Panc1 (cell line): Measurements from ENCODE around the gene PLXNB1. TPM values are rescaled to one million over a fixed set of nuclear protein-coding genes. Genes with fewer than 3 reads are reported as not detected.
A peak's percentile ranks its signal among the peaks of the same experiment; 100 is the strongest.

Experiments used
- ATAC-seq: fragments of 200-7000 bp; cut with Tn5 transposase; 2 replicates; pipeline ENCODE4 v1.9.1; 2020; ENCODE audit warnings: mild to moderate bottlenecking, moderate library complexity
- BruUV-seq: library from RNA; stranded (reverse); fragments of 400-500 nt; replicated peaks from 2 replicates; lab custom pipeline; 2021; lab: Mats Ljungman, UMichigan
- CTCF ChIA-PET: fragments of 300-600 bp; sonication (Branson Sonifier 250); formaldehyde crosslinking; loops from one replicate; lab custom pipeline; 2022; ENCODE audit warnings: antibody characterized with exemption; lab: Charles Lee
- POLR2A ChIA-PET: fragments of 300-600 bp; sonication (Branson Sonifier 250); formaldehyde crosslinking; loops from one replicate; lab custom pipeline; 2022; ENCODE audit warnings: antibody characterized with exemption; lab: Charles Lee
- DNase-seq: peaks from one replicate; pipeline ENCODE4 v3.0.0-alpha.2; 2010; ENCODE audit warnings: low read depth, low spot score
- H3K27ac ChIP-seq: 2 replicates; pipeline ENCODE4 v1.5.1; 2011; ENCODE audit warnings: mild to moderate bottlenecking, low read length, inconsistent platforms
- H3K27me3 ChIP-seq: fragments of 200-500 bp; sonication (Bioruptor generic); 2 replicates; pipeline ENCODE4 v1.6.0; 2014; ENCODE audit warnings: low read length, inconsistent platforms; ENCODE audit not compliant: control insufficient read depth, insufficient read depth
- H3K36me3 ChIP-seq: fragments of 200-500 bp; sonication (Bioruptor generic); 2 replicates; pipeline ENCODE4 v1.5.1; 2014; ENCODE audit warnings: inconsistent platforms, mild to moderate bottlenecking, low read length, moderate library complexity; ENCODE audit not compliant: control insufficient read depth, insufficient read depth
- H3K4me1 ChIP-seq: 2 replicates; pipeline ENCODE4 v1.5.1; 2011; ENCODE audit warnings: inconsistent platforms, mild to moderate bottlenecking, low read length, moderate library complexity; ENCODE audit not compliant: control insufficient read depth, insufficient read depth
- H3K4me3 ChIP-seq, 2 experiments: 2 replicates each; pipeline ENCODE4 v1.5.1; 2011 to 2012; ENCODE audit warnings: low read depth in 2 of 2, low read length in 2 of 2, mild to moderate bottlenecking in 2 of 2, inconsistent platforms in 1 of 2, moderate library complexity in 1 of 2
- H3K9me3 ChIP-seq: fragments of 200-500 bp; sonication (Bioruptor generic); 2 replicates; pipeline ENCODE4 v1.5.1; 2014; ENCODE audit warnings: low read depth, mild to moderate bottlenecking, inconsistent platforms, low read length, moderate library complexity; ENCODE audit not compliant: control insufficient read depth, insufficient read depth
- CTCF ChIP-seq: fragments of 450-650 bp; IDR thresholded peaks from 2 replicates; pipeline ENCODE4 v1.5.1; 2017; ENCODE audit warnings: mild to moderate bottlenecking
- POLR2AphosphoS5 ChIP-seq: IDR thresholded peaks from 2 replicates; pipeline ENCODE4 v1.6.1; 2012; ENCODE audit warnings: mild to moderate bottlenecking, low read depth, low read length, moderate library complexity
- REST ChIP-seq, 2 experiments: IDR thresholded peaks; 2 replicates each; pipeline ENCODE4 v1.6.1; 2011 to 2012; ENCODE audit warnings: low read depth in 2 of 2, control low read depth in 1 of 2, low read length in 1 of 2, mild to moderate bottlenecking in 1 of 2, moderate library complexity in 1 of 2; ENCODE audit not compliant: insufficient read depth in 1 of 2
- SIN3A ChIP-seq: IDR thresholded peaks from 2 replicates; pipeline ENCODE4 v1.6.1; 2012; ENCODE audit warnings: low read depth, mild to moderate bottlenecking, low read length, moderate library complexity, borderline replicate concordance; ENCODE audit not compliant: insufficient read depth
- TCF7L2 ChIP-seq: IDR thresholded peaks from 2 replicates; pipeline ENCODE4 v1.6.1; 2011; ENCODE audit warnings: mild to moderate bottlenecking, low read depth, low read length, inconsistent platforms
- in situ Hi-C: cut with HindIII; loops from 2 replicates; pipeline ENCODE4 v1.10.0; 2016; ENCODE audit warnings: low sequenced_read_pairs, low pct_unique_long_range_greater_than_20kb
- intact Hi-C: fragments of 100-400 bp; cut with micrococcal nuclease; formaldehyde crosslinking; loops from one replicate; pipeline ENCODE4 v1.10.0; 2022; ENCODE audit not compliant: unreplicated experiment
- total RNA-seq: library from RNA; stranded (reverse); gene quantifications from one replicate; pipeline ENCODE4 v1.2.1, GENCODE V29; 2021; ENCODE audit not compliant: unreplicated experiment

Gene PLXNB1
- total RNA-seq, 1 experiment from 2014 or later, result 22.8 TPM

GRCh38 chr3:48433472-48434118 lies 3.7 kb upstream of the PLXNB1 start:
- CTCF ChIA-PET, result interaction anchor here (0.5 to 1.0 kb wide), 2 partner anchors 33 to 62 kb away, joined by 3 to 8 read pairs; no protein-coding TSS in a partner anchor
- H3K4me3 ChIP-seq, result no peak overlapping the region
- intact Hi-C loops, result loop anchor here (5.0 kb wide), 1 partner anchor 151 kb away; no protein-coding TSS in a partner anchor
- H3K36me3 ChIP-seq, result no peaks in the 10 kb centered on the region
- no peaks in the 10 kb centered on the region for H3K9me3 ChIP-seq
- in situ Hi-C loops, result no loop called here
- no peak overlapping the region for H3K27ac ChIP-seq
- no peak for TF ChIP-seq SIN3A
- TF ChIP-seq REST (IDR thresholded peaks at IDR 0.05; ENCODE audit: insufficient read depth in 1 of 2, low read depth in 2 of 2, low read length in 1 of 2), result no peak
- TF ChIP-seq CTCF, result no peak
- no peak for TF ChIP-seq TCF7L2
- TF ChIP-seq POLR2AphosphoS5, result no peak
- BruUV-seq, result no TSS peak
- no peaks in the 10 kb centered on the region for H3K27me3 ChIP-seq
- POLR2A ChIA-PET, result interaction anchor here (0.6 kb wide), 1 partner anchor 31 kb away, joined by 3 read pairs; no protein-coding TSS in a partner anchor
- H3K4me1 ChIP-seq, result no peaks in the 10 kb centered on the region; the same call in 1 of the 2 replicates
- no peak for DNase-seq
- ATAC-seq, result no peak

- ChIA-PET POLR2A (no interaction called here), CTCF (interaction anchor here (0.5 to 1.1 kb wide), 5 partner anchors 24 to 117 kb away, joined by 3 to 8 read pairs (median 4); no protein-coding TSS in a partner anchor)
- Histone ChIP-seq H3K36me3 (no peaks in the 10 kb centered on the region), H3K9me3 (no peaks in the 10 kb centered on the region), H3K27me3 (no peaks in the 10 kb centered on the region), H3K4me1 (peaks cover 4% of the 10 kb centered on the region; the same call in 1 of the 2 replicates), H3K4me3 (no peak overlapping the region), H3K27ac (no peak overlapping the region)
- ATAC-seq, result no peak
- no TSS peak for BruUV-seq
- intact Hi-C loops, result loop anchor here (5.0 kb wide), 1 partner anchor 150 kb away; no protein-coding TSS in a partner anchor
- no peak for DNase-seq
- in situ Hi-C loops, result no loop called here
- no peak for TF ChIP-seq TCF7L2
- no peak for TF ChIP-seq SIN3A
- peak; percentile 62 for TF ChIP-seq CTCF
- no peak for TF ChIP-seq POLR2AphosphoS5
Observed at GRCh38 chr3:48432411-48433371, 2.8 kb upstream of the PLXNB1 start.
